GM18861 (cell line): ENCODE measurements around the gene FLVCR2.

ENCODE experiments used
- ATAC-seq: cut with Tn5 transposase; IDR thresholded peaks from one replicate; pipeline ENCODE4 v1.9.1; 2021; ENCODE audit not compliant: unreplicated experiment

The FLVCR2 gene

DNA sequence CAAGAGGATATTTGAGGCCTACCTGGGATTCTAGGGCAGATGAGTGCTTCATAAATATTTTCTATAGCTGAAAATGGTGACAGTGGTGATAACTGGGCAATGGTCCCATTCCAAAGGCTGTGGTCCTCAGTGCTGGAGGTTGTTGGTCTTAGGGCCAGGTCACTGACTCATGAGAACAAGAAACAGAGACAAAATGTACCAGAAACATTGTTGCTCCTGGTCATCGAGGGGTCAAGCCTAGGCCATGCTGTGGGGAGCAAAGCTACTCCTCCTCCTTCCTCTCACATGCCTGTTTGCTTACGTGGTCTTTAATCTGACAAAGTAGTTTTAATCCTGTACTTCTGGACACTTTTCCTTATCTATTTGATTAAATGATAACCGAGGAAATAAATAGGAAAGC is 48.4 kb downstream of the FLVCR2 start:
- no peak for ATAC-seq

DNA sequence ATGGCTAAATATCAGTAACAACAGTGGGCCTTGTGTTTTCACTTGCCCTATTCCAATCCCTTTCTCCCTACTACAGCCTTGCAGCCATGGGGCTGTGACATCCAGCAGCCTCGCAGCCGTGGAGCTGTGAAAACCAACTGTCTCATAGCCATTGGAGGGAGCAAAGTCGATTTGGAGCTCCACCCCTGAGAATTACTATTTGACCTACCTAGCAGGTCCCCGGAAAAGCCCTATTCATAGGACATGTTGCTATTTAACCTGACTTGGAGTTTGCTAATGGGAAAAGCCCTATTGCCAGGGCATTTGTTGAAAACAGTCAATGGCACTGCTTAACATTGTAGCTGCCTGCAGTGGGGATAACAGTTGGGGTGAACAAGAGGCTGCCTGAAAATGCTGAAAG is 49.0 kb downstream of the FLVCR2 start:
- no peak for ATAC-seq

DNA sequence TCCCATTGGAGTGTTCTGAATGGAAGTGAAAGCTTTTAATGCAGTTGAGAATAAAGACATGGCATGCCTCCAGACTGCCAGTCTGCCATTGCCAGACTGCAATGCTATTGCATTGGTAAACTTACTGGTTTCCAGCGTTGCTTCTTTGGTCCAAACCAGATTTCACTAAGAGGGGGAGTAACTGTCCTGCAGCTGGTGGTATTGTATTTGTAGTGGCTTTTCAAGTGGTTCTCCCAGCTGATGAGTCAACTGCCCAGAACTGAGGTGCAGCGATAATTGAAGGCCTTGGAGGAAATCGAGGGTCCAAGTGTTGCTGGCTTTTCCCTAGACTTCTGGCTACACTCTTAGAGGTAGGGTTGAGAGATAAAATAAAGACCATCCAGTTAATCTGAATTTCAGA is 50.4 kb downstream of the FLVCR2 start:
- ATAC-seq = no peak

DNA sequence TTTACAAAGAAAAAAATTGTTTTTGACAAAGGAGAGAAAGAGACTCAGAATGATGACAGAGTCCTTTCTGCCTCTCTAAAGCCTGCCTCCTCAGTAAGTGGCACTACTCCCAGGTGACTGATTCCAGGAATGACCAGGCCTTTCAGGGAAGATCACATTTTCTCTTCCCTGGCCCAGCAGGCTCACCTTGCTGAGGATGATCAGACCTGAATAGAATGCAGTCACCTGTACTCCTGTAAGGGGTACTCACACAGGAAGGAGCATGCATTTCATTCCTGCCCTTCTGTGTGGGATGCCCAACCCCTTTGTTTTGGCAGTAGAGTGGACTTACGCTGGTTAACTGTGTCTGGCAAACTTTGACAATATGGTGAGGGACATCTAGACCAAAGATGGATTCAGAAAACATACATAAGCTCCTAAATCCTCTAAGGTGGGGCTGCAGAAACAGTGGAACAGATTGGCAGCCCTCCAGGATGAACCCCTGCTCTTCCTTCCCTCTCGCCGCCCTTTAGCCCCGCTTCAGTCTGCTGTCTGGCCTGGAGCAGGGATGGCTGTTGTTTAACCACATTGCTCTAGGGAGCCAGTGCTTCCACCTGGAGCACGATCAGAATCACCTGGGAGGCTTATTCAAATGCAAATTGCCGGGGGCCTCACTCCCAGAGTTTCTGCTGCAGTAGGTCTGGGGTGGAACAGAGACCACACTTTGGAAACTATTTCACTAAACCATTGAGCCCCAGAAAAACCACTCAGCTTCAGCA is 52.5 kb downstream of the FLVCR2 start:
- no peak for ATAC-seq

DNA sequence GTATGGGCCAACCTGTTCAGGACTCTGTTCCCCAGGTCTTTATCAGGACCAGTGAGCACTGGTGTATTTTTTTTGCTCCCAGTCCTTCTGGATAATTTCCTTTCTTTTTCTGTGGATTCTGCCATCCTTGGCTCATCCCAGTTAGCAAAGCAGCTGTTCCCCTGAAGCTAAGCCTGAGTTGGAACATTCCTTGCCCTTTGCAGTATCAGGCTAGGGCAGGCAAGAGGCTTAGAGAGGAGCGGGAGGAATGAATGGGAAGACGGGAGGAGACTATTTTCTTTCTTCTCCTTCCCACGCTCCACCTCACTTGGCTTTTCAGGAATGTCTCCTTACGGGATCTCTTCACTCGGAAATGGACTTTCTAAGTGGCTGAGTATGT is 53.0 kb downstream of the FLVCR2 start:
- no peak for ATAC-seq

DNA sequence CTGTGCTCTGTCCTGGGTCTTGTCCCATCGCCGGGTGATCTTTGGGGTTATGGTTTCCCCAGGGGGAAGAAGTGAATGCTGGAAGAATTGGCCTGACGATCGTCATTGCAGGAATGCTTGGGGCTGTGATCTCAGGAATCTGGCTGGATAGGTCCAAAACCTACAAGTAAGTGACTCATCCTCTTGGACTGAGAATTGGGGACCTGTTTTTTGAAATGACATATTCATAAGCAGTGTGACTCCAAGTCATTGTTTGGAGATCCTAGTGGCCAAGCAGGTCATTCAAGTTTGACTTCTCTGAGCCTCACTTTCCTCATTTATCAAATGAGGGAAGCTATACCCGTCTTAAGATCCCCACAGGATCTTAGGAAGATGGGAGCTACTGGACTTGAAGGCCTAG is 56.4 kb downstream of the FLVCR2 start:
- no peak for ATAC-seq

DNA sequence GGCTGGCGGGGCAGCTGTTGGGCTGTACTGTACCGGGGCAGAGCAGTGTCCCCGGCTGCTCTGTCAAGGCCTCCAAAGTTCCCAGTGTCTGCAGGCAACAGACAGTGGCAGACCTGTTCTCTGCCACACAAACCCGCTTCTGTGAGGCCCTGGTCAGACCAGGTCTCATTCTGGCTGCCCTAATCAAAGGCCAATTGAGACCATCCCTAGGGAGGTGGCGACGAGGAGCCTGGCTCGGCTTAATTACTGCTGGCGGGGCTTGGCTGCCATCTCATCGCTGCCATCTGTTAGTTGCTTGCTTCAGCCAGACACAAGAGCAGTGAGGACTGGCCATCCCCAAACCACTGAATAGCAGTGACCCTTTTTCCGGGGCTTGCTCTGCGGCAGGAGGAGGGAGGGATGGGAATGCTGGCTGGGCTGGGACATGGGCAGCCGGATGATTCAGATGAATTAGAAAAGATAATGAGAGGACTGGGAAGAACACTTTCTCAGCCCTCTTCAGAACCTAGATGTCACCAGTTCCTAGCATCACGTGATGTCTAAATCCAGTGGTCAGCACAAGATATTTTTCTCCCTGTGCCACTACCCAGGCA is 57.8 kb downstream of the FLVCR2 start:
- no peak for ATAC-seq

DNA sequence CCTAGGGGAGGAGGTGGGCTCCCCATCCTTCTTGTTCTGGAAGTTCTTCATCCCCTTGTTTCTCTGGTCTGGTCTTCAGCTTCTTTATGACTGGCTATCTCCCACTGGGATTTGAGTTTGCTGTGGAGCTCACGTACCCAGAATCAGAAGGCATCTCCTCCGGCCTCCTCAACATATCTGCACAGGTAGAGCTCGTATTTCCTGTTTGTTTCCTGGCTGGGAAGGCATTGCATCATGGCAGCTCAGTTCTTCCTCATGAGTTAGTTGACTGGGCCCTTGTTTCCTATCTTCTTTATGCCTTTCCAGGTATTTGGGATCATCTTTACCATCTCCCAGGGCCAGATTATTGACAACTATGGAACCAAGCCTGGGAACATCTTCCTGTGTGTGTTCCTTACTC is 62.5 kb downstream of the FLVCR2 start:
- ATAC-seq = no peak

DNA sequence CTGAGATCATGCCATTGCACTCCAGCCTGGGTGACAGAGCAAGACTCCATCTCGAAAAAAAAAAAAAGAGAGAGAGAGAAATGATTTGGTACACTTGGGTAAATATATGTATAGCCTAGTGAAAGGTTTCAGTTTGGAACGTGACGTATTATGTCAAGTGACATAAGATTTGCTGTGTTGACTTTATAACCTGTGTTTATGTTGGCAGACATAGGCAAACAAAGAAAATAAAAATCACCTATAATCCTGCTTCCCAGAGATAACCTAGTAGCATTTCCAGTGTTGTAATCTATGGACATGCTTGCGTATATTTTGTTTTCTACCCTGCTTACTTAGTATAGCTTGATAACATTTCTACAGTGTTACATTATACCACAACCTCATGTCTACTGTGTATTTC is 65.6 kb downstream of the FLVCR2 start:
- no peak for ATAC-seq

DNA sequence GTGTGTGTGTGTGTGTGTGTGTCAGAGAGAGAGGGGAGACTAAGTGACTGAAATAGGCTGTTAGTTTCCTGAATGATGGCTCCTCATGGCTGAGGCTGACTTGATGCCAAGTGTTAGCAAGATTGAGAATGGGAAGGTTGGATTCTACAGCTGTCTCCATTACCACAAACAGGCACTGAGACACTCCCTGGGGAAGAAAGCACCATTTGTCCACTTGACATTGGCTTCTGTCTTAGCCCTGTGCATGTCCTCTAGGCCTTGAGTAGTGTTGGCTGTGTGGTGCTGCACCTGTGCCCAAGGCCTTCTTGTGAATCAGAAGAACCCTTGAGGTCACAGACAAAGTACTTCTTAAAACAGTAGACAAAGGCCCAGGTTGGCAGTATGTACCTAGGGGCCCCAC is 66.6 kb downstream of the FLVCR2 start:
- no peak for ATAC-seq

DNA sequence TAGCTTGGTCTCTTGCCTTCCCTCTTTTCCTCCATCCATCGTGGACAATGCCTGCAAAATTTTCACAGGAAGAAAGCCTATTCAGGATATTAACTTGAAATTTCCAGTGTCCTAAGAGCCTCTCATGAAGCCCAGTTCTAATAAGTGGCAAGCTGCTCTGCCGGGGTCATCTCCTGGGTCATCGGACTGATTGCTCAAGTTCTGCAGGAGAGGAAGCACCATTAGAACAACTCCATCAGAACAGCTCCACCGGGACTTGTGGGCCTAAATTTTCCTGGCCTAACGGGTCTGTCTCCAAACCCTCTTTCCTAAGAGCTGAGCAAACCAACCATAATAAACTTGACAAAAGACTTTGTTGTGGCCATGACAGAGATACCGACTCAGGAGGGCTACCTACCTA is 68.3 kb downstream of the FLVCR2 start:
- ATAC-seq = no peak

DNA sequence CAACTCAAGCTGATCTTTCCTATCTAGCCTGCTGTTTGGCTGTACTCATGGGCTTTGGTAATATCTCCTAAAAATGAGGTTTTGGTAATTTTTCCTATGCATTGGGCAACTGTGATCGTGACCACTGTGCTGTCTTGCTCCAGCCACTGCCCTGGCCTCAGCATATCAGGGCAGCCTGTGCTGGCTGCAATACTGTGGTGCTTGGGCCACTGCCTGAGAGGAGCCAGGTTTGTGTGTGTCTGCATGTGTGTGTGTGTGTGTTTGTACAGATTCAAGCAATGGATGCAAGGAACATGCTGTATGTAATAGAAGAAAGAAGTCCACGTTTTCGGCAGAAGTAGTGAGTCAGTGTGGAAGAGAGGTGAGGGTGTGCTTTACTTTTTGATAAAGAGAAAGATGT is 69.2 kb downstream of the FLVCR2 start:
- no peak for ATAC-seq

DNA sequence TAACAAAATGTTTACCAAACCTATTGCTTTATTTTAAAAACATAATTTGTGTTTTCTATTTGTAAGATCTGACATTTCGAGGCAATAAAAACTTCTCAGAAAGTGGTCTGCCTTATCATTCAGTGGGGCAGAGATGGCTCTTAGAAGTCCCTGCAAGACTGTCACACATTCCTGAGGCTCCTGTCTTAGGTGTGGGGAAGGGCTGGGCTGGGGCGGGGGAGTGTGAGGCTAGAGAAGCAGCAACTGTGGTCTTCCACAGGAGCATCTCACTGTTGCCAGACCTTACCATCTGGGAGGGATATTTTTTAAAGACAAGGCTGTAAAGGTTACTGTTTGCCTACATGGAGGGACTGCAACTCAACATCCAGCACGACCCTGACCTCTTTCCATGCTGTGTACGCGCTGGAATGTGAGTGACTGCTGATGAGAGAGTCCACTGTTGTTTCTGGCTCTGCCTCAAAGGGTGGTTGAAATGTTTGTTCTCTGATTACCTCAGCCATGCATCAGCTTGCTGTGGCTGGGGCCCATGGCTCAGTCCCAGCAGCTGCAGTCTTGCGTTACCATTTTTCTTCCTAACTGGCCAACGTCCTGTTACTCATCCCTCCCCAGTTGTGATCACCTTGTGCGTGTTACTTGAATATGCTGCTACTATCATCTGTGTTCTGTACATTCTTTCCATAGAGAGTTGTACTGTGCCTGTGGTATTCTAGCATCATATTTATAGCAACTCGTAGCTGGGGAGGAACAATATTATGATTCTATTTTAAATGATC is 69.8 kb downstream of the FLVCR2 start:
- ATAC-seq = no peak

DNA sequence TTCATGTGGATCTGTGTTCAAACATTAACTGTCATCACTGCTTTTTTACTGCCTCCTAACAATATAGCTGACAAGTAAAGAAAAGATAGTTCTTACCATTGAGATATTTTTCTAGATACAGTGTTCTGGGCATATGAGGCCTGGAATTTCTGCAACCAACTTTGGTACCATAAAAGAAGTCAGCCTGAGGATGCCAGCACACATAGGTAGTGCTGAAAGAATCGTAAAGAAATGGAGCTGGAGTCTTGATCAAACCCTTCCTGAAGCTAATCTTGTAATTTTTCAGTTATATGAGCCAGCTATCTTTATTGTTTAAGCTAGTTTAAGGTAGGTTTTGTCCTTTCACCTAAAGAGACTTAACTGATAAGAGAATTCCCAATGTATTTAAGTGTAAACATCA is 70.9 kb downstream of the FLVCR2 start:
- ATAC-seq = no peak

DNA sequence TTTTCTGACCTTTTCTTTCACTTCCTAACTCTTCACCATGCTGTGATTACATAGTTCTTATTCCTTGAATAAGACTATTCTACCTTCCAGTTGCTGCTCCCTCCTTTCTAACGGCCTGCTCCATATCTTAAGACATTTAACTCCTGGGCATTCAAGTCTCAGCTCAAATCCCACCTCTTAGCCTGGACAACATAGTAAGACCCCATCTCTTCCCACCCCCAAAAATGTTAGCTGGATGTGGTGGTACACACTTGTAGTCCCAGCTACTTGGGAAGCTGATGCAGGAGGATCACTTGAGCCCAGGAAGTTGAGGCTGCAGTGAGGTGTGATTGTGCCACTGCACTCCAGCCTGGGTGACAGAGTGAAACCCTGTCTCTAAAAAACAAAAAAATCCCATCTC is 71.4 kb downstream of the FLVCR2 start:
- no peak for ATAC-seq

DNA sequence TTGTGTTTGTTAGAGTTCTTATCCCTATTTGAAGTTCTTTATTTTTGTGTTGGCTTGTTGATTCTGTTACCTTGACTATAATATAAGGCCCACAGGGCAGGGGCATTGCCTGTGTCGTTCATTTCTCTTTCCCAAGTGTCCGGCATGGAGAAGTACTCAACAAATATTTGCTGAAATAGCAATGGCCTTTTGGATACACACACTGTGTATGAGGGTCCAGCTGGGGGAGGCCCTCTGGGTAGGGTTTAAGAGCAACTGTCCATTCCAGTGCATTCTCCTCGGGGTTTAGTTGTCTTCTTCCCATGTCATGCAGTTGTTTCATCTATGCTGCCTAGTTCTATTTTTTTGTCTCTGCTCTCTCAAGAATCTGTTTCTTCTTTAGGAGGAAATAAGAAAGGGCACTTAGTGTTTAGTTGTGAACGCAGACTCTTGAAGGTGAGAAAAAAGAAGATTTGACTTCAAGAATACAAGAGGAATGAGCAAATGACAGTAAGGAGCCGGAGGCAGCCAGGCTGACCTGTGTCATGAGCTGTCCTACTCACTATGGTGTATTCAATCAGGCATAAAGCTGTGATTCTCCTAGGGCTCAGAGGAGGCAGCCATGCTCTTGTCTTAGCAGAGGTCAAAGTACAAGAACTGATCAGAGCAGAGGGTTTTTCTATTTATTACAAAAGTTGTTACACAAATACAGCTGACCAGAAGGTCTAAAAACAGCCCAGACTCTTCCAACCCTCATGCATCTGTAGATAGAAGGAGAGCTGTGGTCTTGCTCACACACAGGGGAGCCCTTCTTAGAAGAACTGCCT is 72.0 kb downstream of the FLVCR2 start:
- no peak for ATAC-seq

DNA sequence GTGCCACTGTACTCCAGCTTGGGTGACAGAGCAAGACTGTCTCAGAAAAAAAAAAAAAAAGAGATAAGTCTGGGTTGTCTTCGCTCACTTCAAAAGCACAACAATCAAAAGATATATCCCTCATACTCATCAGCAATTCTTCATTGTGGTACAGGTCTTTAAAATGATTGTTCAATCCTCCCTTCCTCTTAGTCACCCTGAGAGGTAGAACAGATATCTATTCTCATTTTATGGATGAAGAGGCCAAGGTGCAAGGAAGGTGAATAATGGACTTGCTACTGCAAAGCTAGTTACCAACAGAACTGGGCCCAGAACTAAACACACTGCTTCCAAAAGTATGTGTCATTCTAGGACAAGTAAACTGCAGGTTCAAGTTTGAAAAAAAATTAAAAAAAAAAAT is 75.1 kb downstream of the FLVCR2 start:
- ATAC-seq = no peak

DNA sequence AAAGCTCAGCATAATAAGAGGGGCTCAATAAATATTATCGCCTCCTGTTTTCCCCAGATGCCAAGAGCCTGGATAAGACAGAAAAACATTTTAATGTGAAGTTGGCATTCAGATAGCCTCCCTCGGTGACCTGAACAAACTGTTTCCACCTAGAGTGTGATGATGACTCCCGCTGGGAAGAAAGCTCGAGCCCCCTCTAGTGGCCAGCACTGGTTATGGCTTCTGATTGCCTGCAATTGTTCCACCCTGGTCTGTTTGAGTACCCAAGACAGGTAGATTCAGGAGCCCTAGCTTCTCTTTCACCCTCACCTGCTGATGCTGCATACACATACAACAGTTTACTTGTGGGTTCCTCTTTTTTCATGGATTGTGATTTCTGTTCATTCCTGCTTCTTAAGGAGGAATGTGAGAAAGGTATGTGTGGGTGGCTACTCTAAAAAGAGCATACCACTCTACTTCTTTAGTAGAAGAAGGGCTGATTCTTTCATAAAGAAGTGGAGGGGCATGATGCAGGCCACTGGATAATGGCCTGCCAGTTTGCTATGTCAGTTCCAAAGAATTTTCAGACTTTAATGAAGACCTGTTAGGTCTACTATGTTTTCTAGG is 75.8 kb downstream of the FLVCR2 start:
- peak; percentile 46 for ATAC-seq

DNA sequence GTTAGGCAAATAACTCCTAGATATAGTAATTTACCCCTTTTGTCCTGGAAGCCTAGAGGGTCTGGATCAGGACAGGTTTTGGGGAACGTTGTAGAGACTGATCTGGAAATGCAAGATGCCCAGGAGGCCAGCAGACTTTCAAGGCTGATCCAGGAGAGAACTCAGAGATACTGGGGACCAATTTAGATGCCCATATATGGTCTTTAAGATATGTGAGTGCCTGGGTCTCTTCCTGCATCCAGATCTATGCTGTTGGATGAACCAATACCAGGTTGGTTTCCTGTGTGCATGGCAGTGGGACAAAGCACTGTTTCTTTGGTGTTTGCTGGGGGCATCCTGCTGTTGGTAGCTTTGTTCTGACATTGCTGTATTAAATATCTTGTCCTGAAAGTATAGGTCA is 76.8 kb downstream of the FLVCR2 start:
- ATAC-seq = no peak

DNA sequence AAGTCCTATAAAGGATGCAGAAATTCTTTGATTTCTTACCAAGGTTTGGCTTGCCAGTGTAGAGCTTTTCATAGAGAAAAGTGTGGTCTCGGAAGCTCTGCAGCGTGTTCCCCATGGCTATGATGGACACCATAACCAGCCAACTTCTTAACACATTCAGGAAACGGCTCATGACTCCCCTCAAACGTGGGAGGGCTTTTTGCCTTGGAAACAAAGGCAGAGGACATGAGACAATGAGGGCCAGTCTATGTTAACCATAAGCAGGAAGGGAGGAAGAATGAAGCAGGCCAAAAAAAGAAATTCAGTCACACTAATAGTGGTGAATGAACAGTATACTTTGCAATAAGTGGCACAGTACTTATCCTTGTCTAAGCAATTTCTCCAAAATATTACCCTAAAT is 78.9 kb downstream of the FLVCR2 start:
- ATAC-seq = no peak

DNA sequence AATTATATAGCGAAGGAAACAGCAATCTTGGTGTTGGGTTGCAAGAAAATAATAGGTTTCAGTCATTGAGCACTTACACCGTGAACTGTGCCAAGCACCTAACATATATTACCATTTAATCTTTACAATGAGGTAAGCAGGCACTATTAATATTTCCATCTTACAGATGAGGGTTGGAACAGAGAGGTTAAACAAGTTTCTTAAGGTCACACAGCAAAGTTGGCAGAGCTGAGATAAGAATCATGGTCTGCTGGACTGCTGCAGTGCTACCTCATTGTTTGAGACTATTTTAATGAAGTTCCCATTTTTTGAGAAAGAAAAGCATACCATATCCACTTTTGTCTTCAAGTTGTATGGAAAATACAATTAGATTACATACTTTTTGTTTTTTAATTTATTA is 80.5 kb downstream of the FLVCR2 start:
- no peak for ATAC-seq
